ENCODE data around the gene BCAR1. TPM values are rescaled to one million over a fixed set of nuclear protein-coding genes. Genes with fewer than 3 reads are reported as not detected.
A peak's percentile ranks its signal among the peaks of the same experiment; 100 is the strongest.

The BCAR1 gene, protein sequence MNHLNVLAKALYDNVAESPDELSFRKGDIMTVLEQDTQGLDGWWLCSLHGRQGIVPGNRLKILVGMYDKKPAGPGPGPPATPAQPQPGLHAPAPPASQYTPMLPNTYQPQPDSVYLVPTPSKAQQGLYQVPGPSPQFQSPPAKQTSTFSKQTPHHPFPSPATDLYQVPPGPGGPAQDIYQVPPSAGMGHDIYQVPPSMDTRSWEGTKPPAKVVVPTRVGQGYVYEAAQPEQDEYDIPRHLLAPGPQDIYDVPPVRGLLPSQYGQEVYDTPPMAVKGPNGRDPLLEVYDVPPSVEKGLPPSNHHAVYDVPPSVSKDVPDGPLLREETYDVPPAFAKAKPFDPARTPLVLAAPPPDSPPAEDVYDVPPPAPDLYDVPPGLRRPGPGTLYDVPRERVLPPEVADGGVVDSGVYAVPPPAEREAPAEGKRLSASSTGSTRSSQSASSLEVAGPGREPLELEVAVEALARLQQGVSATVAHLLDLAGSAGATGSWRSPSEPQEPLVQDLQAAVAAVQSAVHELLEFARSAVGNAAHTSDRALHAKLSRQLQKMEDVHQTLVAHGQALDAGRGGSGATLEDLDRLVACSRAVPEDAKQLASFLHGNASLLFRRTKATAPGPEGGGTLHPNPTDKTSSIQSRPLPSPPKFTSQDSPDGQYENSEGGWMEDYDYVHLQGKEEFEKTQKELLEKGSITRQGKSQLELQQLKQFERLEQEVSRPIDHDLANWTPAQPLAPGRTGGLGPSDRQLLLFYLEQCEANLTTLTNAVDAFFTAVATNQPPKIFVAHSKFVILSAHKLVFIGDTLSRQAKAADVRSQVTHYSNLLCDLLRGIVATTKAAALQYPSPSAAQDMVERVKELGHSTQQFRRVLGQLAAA
- 41.0 and 47.4 TPM in 2 replicates for total RNA-seq (2013; cell fraction: nucleolus; rRNA removed)
- total RNA-seq (2014; rRNA removed) (4.5 and 5.4 TPM in 2 replicates), total RNA-seq (2014; rRNA removed; fragmentation: Illumina TruSeq; extraction: Trizol) (1.4 and 1.8 TPM in 2 replicates), total RNA-seq (2021) (10.7 and 14.1 TPM in 2 replicates), polyA plus RNA-seq (2011; rRNA removed) (1.8 and 2.3 TPM in 2 replicates), polyA plus RNA-seq (2014; fragmentation: Illumina TruSeq; extraction: Trizol) (0.11 and 1.1 TPM in 2 replicates), polyA plus RNA-seq (2014; fragmentation: Nextera tagmentation; extraction: Ambion mirVana) (under 1 TPM in 1 of 2 experiments, not detected in 1; 0.13 TPM), polyA plus RNA-seq (2014; rRNA removed) (5.7 and 9.5 TPM in 2 replicates), polyA plus RNA-seq (2016; fragmentation: Nextera tagmentation; extraction: Ambion mirVana) (1 to 10 TPM; 2.8 to 5.4 TPM), polyA minus RNA-seq (2011; rRNA and poly(A)+ RNA removed) (4.2 and 5.8 TPM in 2 replicates), Bru-seq, nascent RNA (percentile 53 among the genes with signal in this experiment), BruChase-seq, experiment 1, labeled RNA remaining after a 6-hour chase (percentile 58 among the genes with signal in this experiment), BruChase-seq, experiment 2, labeled RNA remaining after a 2-hour chase (percentile 59 among the genes with signal in this experiment)
- 1.7 TPM for polyA plus RNA-seq (2011; ENCODE audit: low read depth)
- 3.2 and 4.4 TPM in 2 replicates for polyA plus RNA-seq (2011; cell fraction: cytosol; rRNA removed)
- polyA plus RNA-seq (2011; cell fraction: nucleus; rRNA removed), result 20.1 and 28.7 TPM in 2 replicates
- polyA plus RNA-seq (2012), result 6.1 and 7.0 TPM in 2 replicates
- polyA minus RNA-seq (2011; cell fraction: cytosol; rRNA and poly(A)+ RNA removed), result 2.5 and 3.5 TPM in 2 replicates
- 8.6 and 10.0 TPM in 2 replicates for polyA minus RNA-seq (2011; cell fraction: nucleus; rRNA and poly(A)+ RNA removed)
- long read RNA-seq, experiment 1, partial matches to known transcripts, result 1 of 5 reads
- long read RNA-seq, experiment 1, other reads (novel, unspliced or antisense), result 2 of 5 reads
- long read RNA-seq, experiment 2, partial matches to known transcripts, result 0 of 5 reads
- long read RNA-seq, experiment 2, other reads (novel, unspliced or antisense), result 2 of 5 reads

DNA sequence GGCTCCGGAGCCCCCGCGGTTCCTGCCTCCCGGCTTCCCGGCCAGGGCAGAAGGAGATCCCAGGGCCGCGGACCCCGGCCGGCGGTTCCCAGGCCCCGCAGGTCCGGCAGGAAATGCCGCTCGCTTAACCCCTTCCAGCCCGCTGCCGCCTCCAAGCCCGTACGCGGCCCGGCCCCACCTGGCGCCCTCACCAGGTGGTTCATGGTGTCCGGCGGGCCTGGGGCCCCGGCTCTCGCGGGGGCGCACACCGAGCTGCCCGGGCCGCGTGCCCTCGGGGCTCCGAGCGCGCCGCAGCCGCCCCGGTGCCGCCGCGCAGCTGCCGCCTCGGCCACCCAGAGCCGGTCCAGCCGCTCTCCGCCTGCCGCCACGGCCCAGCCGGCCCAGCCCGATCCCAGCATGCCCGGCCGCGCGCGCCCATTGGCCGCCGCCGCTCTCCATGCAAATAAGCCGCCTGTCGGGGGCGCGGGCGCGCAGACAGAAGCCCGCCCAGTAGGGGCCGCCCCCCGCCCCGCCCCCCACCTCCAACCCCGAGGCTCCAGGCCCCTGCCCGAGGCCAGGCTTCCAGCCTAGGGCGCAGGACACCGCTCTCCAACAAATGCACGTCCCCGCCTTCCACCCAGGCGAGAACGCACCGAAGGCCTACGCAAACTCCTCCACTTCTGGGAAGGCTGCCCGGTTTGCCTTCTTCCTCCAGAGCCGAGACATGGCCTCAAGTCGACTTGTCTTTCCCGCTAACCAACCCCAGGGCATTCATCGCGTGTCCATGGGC lies at the start of gene BCAR1:
BCAR1 (minus strand) TSS at position 345 of the 769 bp plus-strand sequence; CDS start at position 203, 142 bp downstream.
- Histone ChIP-seq H3K27me3 (replicated peaks in 1 of 2; ENCODE audit: control insufficient read depth in 2 of 2, insufficient read depth in 2 of 2, low read length in 1 of 2) (peaks cover 0 to 4% of the 10 kb centered on the region in 2 experiments; a peak in 1 of 4 replicates), H3K4me2 (ENCODE audit: control insufficient read depth, insufficient read depth) (peak within 1 kb of the TSS; percentile 86), H4K20me1 (ENCODE audit: control insufficient read depth, insufficient read depth) (peaks cover 19% of the 10 kb centered on the region), H3K9ac (ENCODE audit: control insufficient read depth, insufficient read depth, low read length) (peak within 1 kb of the TSS; percentile 47), H3K4me3 (peak within 1 kb of the TSS; percentile 61), H3K79me2 (ENCODE audit: control insufficient read depth, insufficient read depth, low read length) (no peaks in the 10 kb centered on the region; the same call in 1 of the 2 replicates), H3K36me3 (ENCODE audit: control insufficient read depth in 2 of 2, insufficient read depth in 2 of 2, low read length in 1 of 2) (no peaks in the 10 kb centered on the region), H2AFZ (ENCODE audit: control insufficient read depth, low read depth, low read length) (peak within 1 kb of the TSS; percentile 17; the same call in 1 of the 2 replicates), H3K27ac (ENCODE audit: control insufficient read depth, insufficient read depth) (no peak within 1 kb of the TSS), H3K4me1 (ENCODE audit: control insufficient read depth, insufficient read depth, low read length) (peaks cover 4% of the 10 kb centered on the region), H3K9me3 (replicated peaks; ENCODE audit: control insufficient read depth, insufficient read depth, low read length) (no peaks in the 10 kb centered on the region)
- peak; percentile 83 for ATAC-seq
- no peak for FAIRE-seq
- WGBS (ENCODE audit: insufficient coverage, insufficient replicate concordance, low lambda C conversion rate, missing lambda C conversion rate), result 13% methylated on average over 62 of the region's 84 CpGs
- BruUV-seq (replicated peaks), result no TSS peak
- in situ Hi-C loops (cut with MboI) (no loop called here), intact Hi-C loops (cut with micrococcal nuclease; ENCODE audit: unreplicated experiment) (no loop called here)
- no peak for DNase-seq (ENCODE audit: low read depth, low spot score)
- ChIA-PET RAD21 (ENCODE audit: unreplicated experiment) (interaction anchor here (1.8 kb wide), 1 partner anchor 54 kb away, joined by 7 read pairs; no protein-coding TSS in a partner anchor), CTCF (interaction anchor here (1.9 kb wide), 1 partner anchor 17 kb away, joined by 11 read pairs; no protein-coding TSS in a partner anchor), POLR2A (no interaction called here), SMC1A (ENCODE audit: uncharacterized antibody, unreplicated experiment) (interaction anchor here (1.9 kb wide), 1 partner anchor 134 kb away, joined by 8 read pairs; no protein-coding TSS in a partner anchor)
- TF ChIP-seq E2F8 (IDR thresholded peaks at IDR 0.05; ENCODE audit: low read depth, partially characterized antibody) (no peak), NR2F1 (conservative IDR thresholded peaks at IDR 0.05) (0 out of 2 replicates have a peak, but pooled peaks have one; percentile 38), TCF12 (IDR thresholded peaks at IDR 0.05; ENCODE audit: low read depth, low read length) (0 out of 2 replicates have a peak, but pooled peaks have one; percentile 7), JUNB (IDR thresholded peaks at IDR 0.05) (no peak), BHLHE40 (IDR thresholded peaks at IDR 0.05; ENCODE audit: borderline replicate concordance in 1 of 2, low read depth in 2 of 2, low read length in 1 of 2) (peak in 1 of 2 experiments; percentile 61; a peak in 2 of 4 replicates), SMARCA5 (IDR thresholded peaks at IDR 0.05) (peak; percentile 71; the same call in 1 of the 2 replicates), NFYB (IDR thresholded peaks at IDR 0.05; ENCODE audit: insufficient read depth, low read depth, low read length) (peak; percentile 57; the same call in 1 of the 2 replicates), TARDBP (IDR thresholded peaks at IDR 0.05; ENCODE audit: borderline replicate concordance) (no peak), TCF3 (IDR thresholded peaks at IDR 0.05; ENCODE audit: borderline replicate concordance, insufficient read depth, low read depth, low read length) (0 out of 2 replicates have a peak, but pooled peaks have one; percentile 41), RB1 (IDR thresholded peaks at IDR 0.05; ENCODE audit: borderline replicate concordance) (peak; percentile 42; the same call in 1 of the 2 replicates)
